GM21717 (cell line): ENCODE measurements around the gene SMOC2.
"Not testable (repeated sequence)": the region's sequence is repeated elsewhere in the genome, so short reads cannot be mapped to it uniquely, and the experiment has no call there.

Experiments used
- ATAC-seq: cut with Tn5 transposase; IDR thresholded peaks from one replicate; pipeline ENCODE4 v1.9.1; 2021; ENCODE audit warnings: mild to moderate bottlenecking, moderate library complexity; ENCODE audit not compliant: unreplicated experiment

SMOC2 gene

DNA sequence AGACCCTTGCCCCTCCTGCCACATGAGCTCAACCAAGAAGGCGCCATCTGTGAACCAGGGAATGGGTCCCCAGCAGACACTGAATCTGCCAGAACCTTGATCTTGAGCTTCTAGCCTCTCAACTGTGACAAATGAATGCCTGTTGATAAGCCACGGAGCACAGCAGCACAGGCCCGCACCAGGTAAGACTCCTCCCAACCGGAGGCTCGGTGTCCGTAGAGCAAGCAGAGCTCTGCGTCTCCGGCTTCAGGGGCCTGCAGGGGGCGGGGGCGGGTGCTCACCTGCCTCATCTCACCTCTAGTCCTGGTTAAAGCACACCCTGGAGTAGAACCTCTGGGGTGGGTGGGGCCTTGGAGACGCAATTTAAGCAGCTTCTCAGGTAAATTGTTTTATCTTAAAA, 122.7 kb downstream of the SMOC2 start:
- ATAC-seq, result no peak

DNA sequence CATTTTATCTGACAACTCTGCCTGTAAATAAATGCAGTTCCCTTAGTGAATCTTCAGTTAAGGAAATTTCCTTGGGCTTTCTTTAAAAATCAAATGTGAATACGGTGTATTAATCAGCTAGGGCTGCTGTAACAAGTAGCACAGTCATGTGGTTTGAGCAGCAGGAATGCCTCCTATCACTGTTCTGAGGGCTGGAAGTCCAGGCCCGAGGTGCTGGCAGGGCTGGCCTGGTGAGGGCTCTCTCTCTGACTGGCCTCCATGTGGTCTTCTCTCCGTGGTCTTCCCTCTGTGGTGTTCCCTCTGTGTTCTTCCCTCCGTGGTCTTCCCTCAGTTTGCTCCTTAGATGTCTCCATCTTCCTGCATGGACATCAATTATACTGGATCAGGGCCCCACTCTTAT, 124.1 kb downstream of the SMOC2 start:
- no peak for ATAC-seq

DNA sequence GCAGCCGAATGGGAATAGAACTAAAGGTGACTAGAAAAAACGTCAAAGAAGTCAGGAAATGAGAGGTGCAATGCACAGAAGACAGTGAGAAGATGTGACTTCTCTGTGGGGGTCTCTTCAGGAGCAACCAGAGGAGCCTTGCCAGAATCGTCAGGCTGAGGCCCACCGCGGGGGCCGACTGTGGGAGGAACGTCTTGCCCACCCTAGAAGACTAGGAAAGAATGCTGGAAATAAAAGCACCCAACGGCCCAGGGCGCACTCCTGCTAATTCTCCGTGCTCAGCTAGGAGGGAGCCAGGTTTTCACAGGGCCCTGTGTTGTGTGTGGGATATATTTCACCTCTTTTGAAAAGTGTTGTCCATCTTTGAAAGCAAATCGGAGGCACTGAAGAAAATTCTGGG, 129.2 kb downstream of the SMOC2 start:
- ATAC-seq, result no peak

- no peak for ATAC-seq
Observed at GRCh38 chr6:168571268-168571667, 130.3 kb downstream of the SMOC2 start.

DNA sequence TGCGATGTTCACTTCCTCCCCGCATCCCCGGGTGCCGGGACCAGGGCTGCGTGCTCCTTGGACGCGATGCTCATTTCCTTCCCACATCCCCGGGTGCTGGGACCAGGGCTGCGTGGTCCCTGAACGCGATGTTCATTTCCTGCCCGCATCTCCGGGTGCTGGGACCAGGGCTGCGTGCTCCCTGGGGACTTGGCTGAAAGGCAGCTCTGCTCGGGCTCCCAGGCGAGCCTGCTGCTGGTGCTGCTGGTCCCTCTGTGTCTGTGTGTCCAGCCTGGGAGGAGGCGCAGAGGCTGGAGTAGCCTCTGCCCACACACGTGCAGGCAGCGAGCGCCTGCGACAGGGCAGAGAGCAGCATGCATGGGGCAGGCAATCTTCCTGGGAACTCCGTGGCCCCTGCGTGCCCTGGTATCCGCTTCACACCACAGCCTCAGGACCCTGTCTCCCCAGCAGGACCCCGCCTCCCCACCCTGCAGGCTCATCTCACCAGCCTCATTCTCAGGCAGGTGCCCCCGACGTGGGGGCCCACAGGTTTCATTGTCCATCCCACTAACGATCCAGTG, 132.4 kb downstream of the SMOC2 start:
- not testable (repeated sequence) for ATAC-seq

DNA sequence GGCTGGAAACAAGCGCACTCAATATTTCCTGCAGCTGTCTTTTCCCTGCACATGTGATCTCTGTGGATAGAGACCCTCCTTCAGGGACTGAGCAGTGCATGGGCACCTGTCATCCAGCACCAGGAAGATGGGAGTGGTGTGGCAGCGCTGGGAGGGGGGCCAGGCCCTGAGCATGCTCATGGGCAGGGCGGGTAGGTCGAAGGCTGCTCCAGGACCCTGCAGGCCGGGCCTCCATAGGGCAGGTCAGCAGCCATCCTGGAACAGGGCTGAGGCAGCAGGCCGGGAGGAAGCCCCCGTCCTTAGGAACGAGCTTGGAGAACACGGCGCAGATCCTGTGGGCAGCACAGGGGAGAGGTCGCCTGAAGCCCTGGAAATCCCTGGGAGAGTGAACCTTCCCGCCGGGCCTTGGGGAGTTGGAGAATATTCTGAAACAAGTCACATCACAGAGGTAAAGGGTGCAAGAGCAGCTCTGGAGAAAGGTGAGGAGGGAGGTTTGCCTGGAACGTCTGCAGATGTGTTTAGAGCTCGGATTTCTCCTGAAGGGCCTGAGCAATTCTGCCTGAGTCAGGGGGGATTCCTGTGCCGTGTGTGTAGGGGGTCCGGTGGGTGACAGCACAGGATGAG, 133.2 kb downstream of the SMOC2 start:
- ATAC-seq, result no peak

DNA sequence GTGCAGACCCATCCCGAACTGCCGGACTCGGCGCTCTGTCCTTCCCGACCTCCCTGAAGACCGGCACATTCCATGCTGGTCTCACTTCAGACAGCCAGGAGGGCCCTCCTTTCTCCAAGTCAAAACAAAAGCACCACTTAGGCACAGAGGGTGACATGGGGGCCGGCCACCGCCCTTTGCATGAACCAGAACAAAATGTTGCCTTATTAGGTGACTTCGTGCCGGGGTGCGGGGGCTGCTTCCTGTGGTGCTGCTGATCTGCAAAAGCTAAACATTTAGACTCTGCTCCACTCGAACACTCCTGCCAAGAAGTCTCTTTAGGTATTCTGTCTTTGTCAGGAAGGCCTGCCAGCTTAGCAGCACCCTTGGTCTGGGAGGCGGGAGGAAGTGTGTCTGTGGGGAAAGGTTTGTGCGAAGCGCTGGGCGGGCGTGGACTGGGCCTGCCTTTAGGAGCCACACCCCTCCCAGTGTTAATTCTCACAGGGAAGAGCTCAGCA, 133.8 kb downstream of the SMOC2 start:
- ATAC-seq, result no peak

GRCh38 chr6:168575346-168576098, 134.5 kb downstream of the SMOC2 start:
- ATAC-seq, result no peak

DNA sequence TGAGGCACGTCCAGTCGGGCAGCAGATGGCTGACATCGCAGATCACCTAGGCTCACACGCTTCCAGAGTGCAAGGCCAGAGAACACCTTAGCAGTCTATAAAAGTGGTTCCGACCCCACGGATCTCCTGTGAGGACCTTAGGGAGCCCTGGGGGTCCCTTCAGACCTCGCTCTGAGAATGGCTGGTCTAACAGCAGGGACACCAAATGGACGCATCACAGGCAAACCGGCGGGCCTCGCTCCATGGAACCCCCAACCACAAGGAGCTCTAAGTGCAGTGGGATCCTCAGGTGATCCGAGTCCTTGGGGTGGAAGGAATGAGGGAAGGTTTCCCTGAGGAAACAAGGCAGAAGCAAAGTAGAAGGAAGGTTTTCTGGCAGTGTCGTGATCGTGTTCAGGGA, 135.4 kb downstream of the SMOC2 start:
- ATAC-seq, result no peak

DNA sequence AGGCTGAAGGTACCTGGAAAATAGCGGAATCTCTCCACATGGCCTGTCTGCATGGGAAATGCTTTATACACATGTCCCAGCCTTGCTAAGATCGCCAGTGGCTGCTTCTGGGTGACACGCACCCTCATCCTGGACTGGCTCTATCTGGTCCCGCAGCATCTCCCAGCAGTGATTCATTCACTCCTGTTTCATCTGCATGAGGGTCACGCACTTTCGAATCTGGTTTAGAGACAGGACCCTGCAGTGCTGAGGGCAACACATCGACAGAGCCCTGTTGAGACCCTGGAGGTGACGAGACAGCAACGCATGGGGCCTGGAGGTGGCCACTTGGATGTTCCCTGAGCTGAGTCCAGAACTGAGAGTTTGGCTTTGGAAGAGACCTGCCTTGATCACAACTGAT, 136.5 kb downstream of the SMOC2 start:
- no peak for ATAC-seq

DNA sequence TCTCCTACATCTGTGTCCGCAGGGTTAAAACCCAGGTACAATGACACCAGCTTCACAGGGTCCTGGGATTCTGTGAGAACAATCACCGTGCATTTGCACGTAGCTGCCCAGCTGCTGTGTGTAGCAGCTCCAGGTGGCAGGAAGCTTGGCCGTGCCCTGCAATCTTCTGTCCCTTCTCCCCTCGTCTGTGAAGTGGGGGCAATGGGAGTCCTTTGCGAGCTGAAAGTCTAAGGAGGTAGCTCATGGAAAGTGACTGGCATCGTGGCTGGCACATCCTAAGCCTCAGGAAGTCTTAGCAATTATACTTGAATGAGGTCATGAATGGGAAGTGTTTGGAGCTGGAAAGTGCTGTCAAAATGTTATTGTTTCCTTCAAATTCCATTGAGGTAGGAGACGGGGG, 137.1 kb downstream of the SMOC2 start:
- ATAC-seq, result no peak

- ATAC-seq, result no peak
Observed at GRCh38 chr6:168581236-168581635, 140.3 kb downstream of the SMOC2 start.

GRCh38 chr6:168581706-168582105, 140.7 kb downstream of the SMOC2 start:
- no peak for ATAC-seq

GRCh38 chr6:168582571-168582981, 141.6 kb downstream of the SMOC2 start:
- ATAC-seq, result no peak

GRCh38 chr6:168583126-168583525, 142.1 kb downstream of the SMOC2 start:
- no peak for ATAC-seq

GRCh38 chr6:168583821-168584220, 142.8 kb downstream of the SMOC2 start:
- ATAC-seq, result no peak

DNA sequence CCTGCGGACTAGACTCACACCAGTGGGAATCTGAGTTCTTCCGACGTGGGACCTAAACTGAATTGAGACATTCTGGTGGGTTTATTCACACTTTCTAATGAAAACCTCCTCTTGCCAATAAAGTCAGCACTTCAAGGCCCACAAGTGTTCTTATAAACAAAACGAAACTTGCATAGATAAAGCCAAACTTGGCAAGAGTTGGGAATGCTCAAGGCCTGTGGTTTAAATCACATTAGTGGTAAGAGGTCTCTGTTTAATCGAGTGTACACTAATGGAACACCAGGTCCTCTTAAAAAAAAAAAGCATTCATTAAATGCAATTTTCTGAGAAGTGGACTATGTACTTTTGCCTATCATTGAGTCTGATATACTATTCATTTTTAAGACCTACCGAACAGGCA, 143.3 kb downstream of the SMOC2 start:
- no peak for ATAC-seq

GRCh38 chr6:168584671-168585070, 143.7 kb downstream of the SMOC2 start:
- no peak for ATAC-seq

DNA sequence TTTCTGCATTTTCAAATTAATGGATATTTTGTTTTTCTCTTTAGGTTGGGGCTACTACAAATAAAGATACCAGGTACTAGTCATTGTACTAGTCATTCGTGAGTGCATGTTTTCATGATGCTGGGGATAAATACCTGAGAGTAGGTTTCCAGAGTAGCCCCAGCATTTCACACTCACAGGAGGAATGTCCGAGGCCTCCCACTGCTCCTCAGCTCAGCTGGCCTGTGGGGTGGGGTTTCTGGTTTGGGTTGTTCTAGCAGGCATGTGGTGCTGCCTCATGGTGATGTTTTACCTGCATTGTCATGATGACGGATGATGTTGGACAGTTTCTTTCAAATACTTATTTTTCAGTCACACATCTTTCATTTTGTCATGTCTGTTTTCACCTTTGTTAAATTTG, 144.5 kb downstream of the SMOC2 start:
- ATAC-seq, result no peak

GRCh38 chr6:168589275-168589674, 148.3 kb downstream of the SMOC2 start:
- no peak for ATAC-seq

DNA sequence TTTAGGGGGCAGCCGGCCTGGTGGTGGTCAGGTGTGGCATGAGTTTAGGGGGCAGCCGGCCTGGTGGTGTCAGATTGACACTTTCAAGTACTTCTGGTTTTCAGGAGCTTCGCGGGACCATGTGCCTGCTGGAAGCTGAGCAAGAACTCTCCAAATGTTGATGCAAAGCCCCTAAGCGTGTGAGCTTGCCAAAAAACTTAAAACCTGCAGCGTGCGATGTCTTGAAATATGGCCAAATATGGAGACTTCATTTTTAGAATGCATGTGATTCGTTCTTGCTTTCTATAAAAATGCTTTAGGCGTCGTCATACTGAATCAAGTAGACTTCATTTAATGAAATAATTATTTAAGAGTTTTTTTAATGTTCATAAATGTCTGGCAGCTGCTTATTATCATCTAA, 149.4 kb downstream of the SMOC2 start:
- no peak for ATAC-seq

DNA sequence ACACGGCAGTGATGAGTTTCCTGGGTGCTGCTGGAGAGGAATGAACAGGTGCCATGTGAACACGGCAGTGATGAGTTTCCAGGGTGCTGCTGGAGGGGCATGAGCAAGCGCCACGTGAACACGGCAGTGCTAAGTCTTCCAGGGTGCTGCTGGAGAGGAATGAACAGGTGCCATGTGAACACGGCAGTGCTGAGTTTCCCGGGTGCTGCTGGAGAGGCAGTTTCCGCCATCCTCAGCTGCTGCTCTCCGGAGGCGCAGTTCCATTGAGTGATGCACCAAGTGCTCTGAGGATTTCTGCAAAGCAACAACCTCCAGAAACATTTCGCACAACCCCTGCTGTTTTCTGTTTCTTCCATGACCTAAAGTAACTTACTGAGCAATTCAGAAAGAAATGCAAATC, 155.4 kb downstream of the SMOC2 start:
- no peak for ATAC-seq
